Neural crest cell (in vitro differentiated cells): Measurements from ENCODE around the gene SGPP1. TPM values are rescaled to one million over a fixed set of nuclear protein-coding genes. Genes with fewer than 3 reads are reported as not detected.

Experiments used
- DNase-seq: peaks from one replicate; pipeline ENCODE4 v3.0.0; 2021; ENCODE audit warnings: low read depth, mixed read lengths, low spot score
- H3K27ac Mint-ChIP-seq: one replicate; pipeline ENCODE4 v1.8.0; 2021; ENCODE audit warnings: mild to moderate bottlenecking, mixed read lengths; ENCODE audit not compliant: unreplicated experiment
- H3K27me3 Mint-ChIP-seq: 2 replicates; pipeline ENCODE4 v1.8.0; 2021; ENCODE audit warnings: low read depth, mild to moderate bottlenecking, mixed read lengths
- H3K36me3 Mint-ChIP-seq: 2 replicates; pipeline ENCODE4 v1.8.0; 2021; ENCODE audit warnings: low read depth, mild to moderate bottlenecking, mixed read lengths
- H3K4me1 Mint-ChIP-seq: 2 replicates; pipeline ENCODE4 v1.8.0; 2021; ENCODE audit warnings: mixed read lengths
- H3K4me3 Mint-ChIP-seq: one replicate; pipeline ENCODE4 v1.8.0; 2021; ENCODE audit warnings: mild to moderate bottlenecking, mixed read lengths
- H3K9me3 Mint-ChIP-seq: 2 replicates; pipeline ENCODE4 v1.8.0; 2021; ENCODE audit warnings: mixed read lengths
- total RNA-seq: library from RNA; stranded (reverse); gene quantifications from 2 replicates; pipeline ENCODE4 v1.2.1, GENCODE V29; 2021
- TF ChIP-seq, protein P1 (sequence below): fragments of 200-600 bp; sonication (generic); conservative IDR thresholded peaks from 2 replicates; pipeline ENCODE4 v1.5.0; 2021; ENCODE audit warnings: antibody characterized with exemption, mild to moderate bottlenecking

The SGPP1 gene
- total RNA-seq, 1 donor from 2014 or later: 11.8 TPM

DNA sequence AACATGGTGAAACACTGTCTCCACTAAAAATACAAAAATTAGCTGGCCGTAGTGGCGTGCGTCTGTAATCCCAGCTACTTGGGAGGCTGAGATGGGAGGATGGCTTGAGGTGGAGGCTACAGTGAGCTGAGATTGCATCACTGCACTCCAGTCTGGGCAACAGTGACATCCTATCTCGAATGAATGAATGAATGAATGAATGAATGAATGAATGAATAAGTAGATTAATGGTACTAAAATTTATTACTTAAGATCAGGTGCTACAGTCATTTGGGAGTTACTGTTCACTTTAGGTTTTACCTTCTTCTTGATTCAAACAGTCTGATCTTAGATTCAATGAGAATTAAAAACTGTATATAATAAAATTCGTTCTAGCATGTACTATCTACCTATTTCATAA, 54.6 kb downstream of the SGPP1 start:
- peaks cover 2% of the 10 kb centered on the region for H3K36me3 Mint-ChIP-seq
- H3K9me3 Mint-ChIP-seq: no peaks in the 10 kb centered on the region
- TF ChIP-seq, protein P1, sequence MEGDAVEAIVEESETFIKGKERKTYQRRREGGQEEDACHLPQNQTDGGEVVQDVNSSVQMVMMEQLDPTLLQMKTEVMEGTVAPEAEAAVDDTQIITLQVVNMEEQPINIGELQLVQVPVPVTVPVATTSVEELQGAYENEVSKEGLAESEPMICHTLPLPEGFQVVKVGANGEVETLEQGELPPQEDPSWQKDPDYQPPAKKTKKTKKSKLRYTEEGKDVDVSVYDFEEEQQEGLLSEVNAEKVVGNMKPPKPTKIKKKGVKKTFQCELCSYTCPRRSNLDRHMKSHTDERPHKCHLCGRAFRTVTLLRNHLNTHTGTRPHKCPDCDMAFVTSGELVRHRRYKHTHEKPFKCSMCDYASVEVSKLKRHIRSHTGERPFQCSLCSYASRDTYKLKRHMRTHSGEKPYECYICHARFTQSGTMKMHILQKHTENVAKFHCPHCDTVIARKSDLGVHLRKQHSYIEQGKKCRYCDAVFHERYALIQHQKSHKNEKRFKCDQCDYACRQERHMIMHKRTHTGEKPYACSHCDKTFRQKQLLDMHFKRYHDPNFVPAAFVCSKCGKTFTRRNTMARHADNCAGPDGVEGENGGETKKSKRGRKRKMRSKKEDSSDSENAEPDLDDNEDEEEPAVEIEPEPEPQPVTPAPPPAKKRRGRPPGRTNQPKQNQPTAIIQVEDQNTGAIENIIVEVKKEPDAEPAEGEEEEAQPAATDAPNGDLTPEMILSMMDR: no peak
- no peaks in the 10 kb centered on the region for H3K27me3 Mint-ChIP-seq
- DNase-seq: no peak
- no peak overlapping the region for H3K27ac Mint-ChIP-seq
- no peak overlapping the region for H3K4me3 Mint-ChIP-seq
- no peaks in the 10 kb centered on the region for H3K4me1 Mint-ChIP-seq

DNA sequence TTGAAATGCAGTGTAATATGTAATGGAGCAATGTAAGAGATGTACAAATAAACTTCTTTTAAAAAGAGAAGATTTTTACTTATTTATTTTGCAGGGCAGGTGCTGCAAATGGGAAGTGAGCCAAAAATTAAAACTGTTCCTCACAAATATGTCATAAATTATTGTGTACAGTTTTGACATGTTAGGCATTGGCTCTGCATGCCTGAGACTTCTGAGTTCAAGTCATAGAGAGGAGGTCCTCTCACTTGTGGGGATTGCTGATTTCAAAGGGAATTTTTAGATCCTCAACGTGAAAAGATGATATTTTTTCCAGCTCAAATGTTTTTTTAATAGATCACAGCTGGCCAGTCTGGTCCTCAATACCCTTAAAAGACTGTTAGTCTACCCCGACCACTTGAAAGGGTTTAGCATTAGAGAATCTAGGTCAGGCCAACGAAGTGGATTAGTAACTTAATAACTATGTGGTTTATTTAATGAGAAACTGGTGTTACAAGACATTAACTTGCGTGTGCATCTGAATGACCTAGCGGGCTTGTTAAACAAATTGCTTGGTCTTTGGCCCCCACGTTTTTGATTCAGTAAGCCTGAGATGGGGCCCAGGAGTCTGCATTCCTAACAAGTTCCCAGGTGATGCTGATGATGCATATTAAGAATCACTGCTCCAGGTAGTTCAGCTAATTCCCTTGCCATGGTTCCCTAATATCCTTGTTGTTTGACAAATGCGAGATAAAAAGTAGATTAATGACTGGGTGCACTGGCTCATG, 55.3 kb downstream of the SGPP1 start:
- no peak for DNase-seq
- TF ChIP-seq, protein P1: no peak
- Mint-ChIP-seq H3K36me3 (peaks cover 2% of the 10 kb centered on the region), H3K27ac (no peak overlapping the region), H3K27me3 (no peaks in the 10 kb centered on the region), H3K4me1 (no peaks in the 10 kb centered on the region), H3K9me3 (no peaks in the 10 kb centered on the region), H3K4me3 (no peak overlapping the region)

DNA sequence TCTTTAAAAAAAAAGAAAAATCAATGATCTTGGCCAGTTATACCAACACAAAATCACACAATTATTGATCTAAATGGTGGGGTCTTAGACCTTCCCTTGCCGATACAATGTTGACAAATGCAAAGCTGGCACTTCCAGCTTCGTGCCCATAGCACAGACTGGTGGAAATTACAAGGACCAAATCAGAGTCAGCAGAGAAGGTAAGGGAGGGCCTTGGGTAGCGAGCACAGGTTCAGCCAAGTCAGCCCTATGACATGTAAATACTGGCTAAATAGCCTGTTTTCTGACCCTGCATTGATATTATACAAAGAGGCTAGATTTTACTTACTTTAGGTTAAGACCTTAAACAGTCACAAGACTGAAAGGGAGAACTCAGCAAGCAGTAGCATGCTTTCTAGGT, 55.9 kb downstream of the SGPP1 start:
- Mint-ChIP-seq H3K27me3 (no peaks in the 10 kb centered on the region), H3K27ac (no peak overlapping the region), H3K4me1 (no peaks in the 10 kb centered on the region), H3K36me3 (peaks cover 2% of the 10 kb centered on the region), H3K9me3 (no peaks in the 10 kb centered on the region), H3K4me3 (no peak overlapping the region)
- TF ChIP-seq, protein P1: no peak
- no peak for DNase-seq

GRCh38 chr14:63670692-63671091, 57.2 kb downstream of the SGPP1 start:
- H3K4me1 Mint-ChIP-seq: no peaks in the 10 kb centered on the region
- H3K27me3 Mint-ChIP-seq: no peaks in the 10 kb centered on the region
- TF ChIP-seq, protein P1: no peak
- DNase-seq: no peak
- H3K4me3 Mint-ChIP-seq: no peak overlapping the region
- no peak overlapping the region for H3K27ac Mint-ChIP-seq
- H3K9me3 Mint-ChIP-seq: no peaks in the 10 kb centered on the region
- no peaks in the 10 kb centered on the region for H3K36me3 Mint-ChIP-seq

DNA sequence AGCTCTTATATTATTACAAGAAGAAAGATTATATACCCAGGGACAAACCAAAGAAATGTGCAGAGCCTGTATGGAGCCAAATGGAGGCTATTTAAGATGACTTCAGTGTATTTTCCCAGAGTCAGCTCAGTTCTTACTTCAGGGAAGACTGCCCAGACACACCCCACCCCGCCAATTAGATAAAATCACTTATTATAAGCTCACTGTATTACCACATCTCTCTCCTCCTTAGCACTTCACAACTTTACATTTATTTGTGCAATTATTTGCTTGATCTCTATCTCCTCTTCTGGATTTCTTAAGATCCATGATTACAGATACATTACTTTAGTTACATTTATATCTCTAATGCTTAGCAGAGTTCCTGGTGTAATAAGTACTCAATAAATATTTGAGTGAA, 61.5 kb downstream of the SGPP1 start:
- H3K27me3 Mint-ChIP-seq: no peaks in the 10 kb centered on the region
- H3K27ac Mint-ChIP-seq: no peak overlapping the region
- no peak overlapping the region for H3K4me3 Mint-ChIP-seq
- no peak for DNase-seq
- no peaks in the 10 kb centered on the region for H3K36me3 Mint-ChIP-seq
- TF ChIP-seq, protein P1: no peak
- no peaks in the 10 kb centered on the region for H3K9me3 Mint-ChIP-seq
- no peaks in the 10 kb centered on the region for H3K4me1 Mint-ChIP-seq
